ENCODE data around the gene HOXA10.
A peak's percentile ranks its signal among the peaks of the same experiment; 100 is the strongest.

The HOXA10 gene

GRCh38 chr7:27173956-27174873 lies at the start of gene HOXA10:
TSS of gene HOXA10 (minus strand) at chr7:27174320. CDS start at chr7:27174306, 14 bp downstream.
- no peak for DNase-seq (ENCODE audit: low read depth in 3 of 3)

GRCh38 chr7:27221201-27221797 lies 47.2 kb upstream of the HOXA10 start:
- no peak for DNase-seq (ENCODE audit: low read depth in 3 of 3)

DNA sequence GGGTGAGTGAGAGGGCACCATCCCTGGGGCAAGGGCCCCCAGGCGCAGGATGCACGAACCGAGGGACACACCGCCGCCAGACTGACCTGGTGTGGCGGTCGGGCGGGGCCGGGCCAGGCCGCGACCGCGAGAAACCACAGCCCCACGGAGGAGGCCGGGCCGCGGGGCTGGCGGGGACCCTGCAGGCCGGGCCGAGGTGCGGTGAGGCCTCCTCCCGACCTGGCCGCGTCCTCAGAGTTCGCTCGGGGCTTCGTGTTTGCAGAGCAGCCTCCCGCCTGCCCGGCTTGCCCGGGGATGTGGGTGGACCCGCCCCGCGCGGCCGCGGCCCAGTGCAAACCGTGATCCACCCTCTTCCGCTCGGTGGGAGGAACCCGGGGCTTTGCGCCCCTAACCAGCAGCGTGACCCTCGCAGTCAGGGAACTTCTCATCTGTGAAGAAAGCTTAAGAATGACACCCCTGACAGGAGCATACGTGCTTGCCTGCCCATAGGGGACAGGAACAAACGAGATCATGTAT lies 46.4 kb upstream of the HOXA10 start:
- DNase-seq (ENCODE audit: low read depth in 3 of 3): no peak

DNA sequence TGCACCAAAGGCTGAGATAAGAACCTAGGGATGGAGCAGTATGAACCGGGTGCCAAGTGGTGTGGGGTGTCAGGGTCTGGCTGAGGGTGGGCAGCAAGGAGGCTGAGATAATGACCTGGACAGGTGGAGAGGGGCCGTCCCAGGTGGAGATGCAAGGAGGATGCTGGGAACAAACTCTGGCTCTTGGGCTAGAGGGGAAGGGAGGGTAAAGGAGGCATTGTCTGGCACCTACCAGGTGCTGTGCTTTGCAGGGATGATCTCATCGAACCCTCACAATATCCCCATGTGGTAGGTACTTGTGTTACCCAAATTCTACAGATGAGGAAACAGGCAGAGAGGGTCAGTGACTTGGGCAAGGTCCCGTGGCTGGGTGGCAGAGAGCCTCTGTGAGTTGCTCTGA lies 45.7 kb upstream of the HOXA10 start:
- no peak for DNase-seq (ENCODE audit: low read depth in 3 of 3)

GRCh38 chr7:27217951-27218350 lies 43.8 kb upstream of the HOXA10 start:
- no peak for DNase-seq (ENCODE audit: low read depth in 3 of 3)

DNA sequence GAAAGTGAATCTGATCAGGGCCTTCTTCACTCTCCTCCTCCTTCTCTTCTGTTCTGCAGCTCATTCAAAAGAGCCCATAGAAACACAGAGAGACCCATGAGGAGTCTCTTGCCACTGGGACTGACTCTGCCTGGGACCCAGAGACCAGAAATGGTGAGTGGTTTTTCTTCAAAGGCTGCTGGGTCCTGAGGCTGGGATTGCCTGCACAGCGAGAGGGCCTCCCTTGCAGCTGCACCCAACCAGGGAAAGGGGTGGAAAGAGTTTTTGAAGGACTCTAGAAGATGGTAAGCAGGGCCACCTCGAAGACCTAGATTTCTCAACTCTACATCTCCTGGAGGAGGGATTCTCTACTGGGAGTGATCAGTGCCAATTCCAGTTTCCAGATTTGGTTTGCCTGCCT lies 41.2 kb upstream of the HOXA10 start:
- no peak for DNase-seq (ENCODE audit: low read depth in 3 of 3)

DNA sequence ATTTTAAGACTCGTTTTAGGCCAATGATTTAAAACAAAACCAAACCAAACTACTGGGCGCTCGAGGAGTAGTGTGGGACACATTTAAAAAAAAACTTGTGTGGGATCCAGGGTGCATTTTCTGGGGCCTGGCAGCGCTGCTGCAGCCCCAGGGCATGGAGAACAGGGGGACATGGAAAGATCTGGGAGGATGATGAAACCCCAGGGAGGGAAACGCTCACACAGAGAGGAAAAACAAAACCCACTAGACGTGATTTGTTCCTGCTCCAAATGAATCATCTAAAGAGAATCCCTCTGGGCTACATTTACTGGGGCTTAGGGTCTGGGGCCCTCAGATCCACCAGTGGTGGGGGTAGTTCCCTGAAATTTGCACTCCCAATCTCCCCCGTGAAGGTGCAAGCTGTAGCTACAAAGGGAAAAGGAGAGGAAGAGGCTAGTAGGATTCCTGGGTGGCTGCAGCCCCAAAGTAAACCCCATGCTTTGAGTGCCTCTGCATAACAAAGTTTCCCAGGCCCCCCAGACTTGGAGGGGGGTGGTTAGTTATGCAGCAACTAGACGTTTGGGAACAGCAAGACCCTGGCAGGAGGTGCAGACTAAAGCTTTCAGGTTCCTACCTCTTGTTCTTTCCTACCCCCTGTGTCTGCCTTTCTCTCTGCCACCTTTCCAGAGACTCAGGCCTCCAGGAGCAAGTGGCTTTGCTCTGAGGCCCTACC lies 40.3 kb upstream of the HOXA10 start:
- DNase-seq (ENCODE audit: low read depth in 3 of 3): no peak

GRCh38 chr7:27213433-27214238 lies 39.5 kb upstream of the HOXA10 start:
- no peak for DNase-seq (ENCODE audit: low read depth in 3 of 3)

GRCh38 chr7:27212497-27213432 lies 38.6 kb upstream of the HOXA10 start:
- no peak for DNase-seq (ENCODE audit: low read depth in 3 of 3)

- DNase-seq (ENCODE audit: low read depth in 3 of 3): no peak
Measured at GRCh38 chr7:27211764-27212204, 37.7 kb upstream of the HOXA10 start.

- DNase-seq (ENCODE audit: low read depth in 3 of 3): no peak
Measured at GRCh38 chr7:27211084-27211446, 36.9 kb upstream of the HOXA10 start.

DNA sequence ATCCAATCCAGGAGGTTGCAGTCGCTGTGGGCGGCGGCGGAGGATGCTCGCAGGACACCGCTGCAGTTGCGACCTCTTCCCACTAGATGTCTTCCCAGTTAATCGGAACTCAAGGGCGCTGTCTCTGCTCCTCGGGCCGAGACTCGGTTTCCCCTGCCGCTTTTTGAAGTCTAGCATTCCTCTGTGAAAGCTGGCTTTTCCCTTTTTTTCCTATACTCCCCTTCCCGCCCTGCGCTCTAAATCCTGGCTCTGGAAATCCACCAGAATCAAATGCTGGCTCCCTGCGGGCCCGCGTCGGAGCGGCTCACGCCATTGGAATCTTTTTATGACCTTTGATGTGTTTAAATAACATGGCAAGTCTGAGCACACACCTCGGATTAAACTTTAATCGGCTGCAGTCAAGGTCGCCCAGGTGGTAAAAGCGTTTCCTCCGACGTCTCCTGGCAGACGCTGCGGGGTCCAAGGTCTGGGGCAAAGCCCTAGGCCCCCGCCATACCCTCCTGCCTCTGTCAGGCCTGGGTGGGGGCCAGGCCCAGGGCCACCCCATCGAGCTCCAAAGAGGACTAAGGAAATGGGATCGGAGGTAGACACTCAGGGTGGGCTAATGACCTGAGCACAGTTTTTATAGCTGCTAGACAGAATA lies 36.4 kb upstream of the HOXA10 start:
- peak in 2 of 3 experiments; percentile 26 to 53 for DNase-seq (ENCODE audit: low read depth in 3 of 3)

- DNase-seq (ENCODE audit: low read depth in 3 of 3): no peak
Measured at GRCh38 chr7:27209933-27210440, 35.9 kb upstream of the HOXA10 start.

GRCh38 chr7:27208998-27209397 lies 34.9 kb upstream of the HOXA10 start:
- DNase-seq (ENCODE audit: low read depth in 3 of 3): no peak

- no peak for DNase-seq (ENCODE audit: low read depth in 3 of 3)
Measured at GRCh38 chr7:27207348-27207985, 33.3 kb upstream of the HOXA10 start.

- DNase-seq (ENCODE audit: low read depth in 3 of 3): no peak
Measured at GRCh38 chr7:27205325-27206280, 31.5 kb upstream of the HOXA10 start.

GRCh38 chr7:27204851-27205322 lies 30.8 kb upstream of the HOXA10 start:
- no peak for DNase-seq (ENCODE audit: low read depth in 3 of 3)

Measured in stimulated activated CD4-positive, alpha-beta T cell treated with anti-CD3 and anti-CD28 coated beads, TNF-alpha, amount 100 ng/mL, for 24 hours (primary cell).